ENCODE measurements around the gene CLMN. TPM values are rescaled to one million over a fixed set of nuclear protein-coding genes. Genes with fewer than 3 reads are reported as not detected.
A peak's percentile ranks its signal among the peaks of the same experiment; 100 is the strongest.

Gene CLMN
- total and polyA plus RNA-seq, 2 experiments from 2014 or later: 0.11 to 0.53 TPM

- TF ChIP-seq EZH2phosphoT487 (IDR thresholded peaks at IDR 0.05; ENCODE audit: insufficient read depth, low read depth): no peak
- TF ChIP-seq EZH2 (IDR thresholded peaks at IDR 0.05; ENCODE audit: insufficient read depth, poor library complexity, severe bottlenecking): no peak
- no peak overlapping the region for H3K4me2 ChIP-seq (ENCODE audit: unreplicated experiment)
- in situ Hi-C loops (cut with MboI): no loop called here
- no peaks in the 10 kb centered on the region; the same call in 1 of the 2 replicates for H3K9me2 ChIP-seq (ENCODE audit: insufficient read depth)
- 97 to 100% methylated on average over 2 of the region's 2 CpGs for WGBS, 2 experiments (ENCODE audit: low coverage in 1 of 2, low lambda C conversion rate in 2 of 2, missing lambda C conversion rate in 2 of 2)
- DNase-seq: no peak
- H3K4me1 ChIP-seq (ENCODE audit: insufficient read depth): peaks cover 15% of the 10 kb centered on the region
- peaks cover 23% of the 10 kb centered on the region for H3K36me3 ChIP-seq (ENCODE audit: low read depth)
- H4K20me1 ChIP-seq (ENCODE audit: insufficient read depth): peaks cover 10% of the 10 kb centered on the region; the same call in 1 of the 2 replicates
- no peak overlapping the region for H3K27ac ChIP-seq
- peaks cover 89% of the 10 kb centered on the region for H3K79me2 ChIP-seq (ENCODE audit: insufficient read depth)
- H3K9ac ChIP-seq: no peak overlapping the region
- no peak overlapping the region for H3K4me3 ChIP-seq
- no peaks in the 10 kb centered on the region for H3K27me3 ChIP-seq (replicated peaks; ENCODE audit: insufficient read depth)
- no peaks in the 10 kb centered on the region for H3K9me3 ChIP-seq (ENCODE audit: low read depth)
- H3F3A ChIP-seq (ENCODE audit: insufficient read depth): 0 out of 2 replicates have a peak, but pooled peaks cover 9% of the 10 kb centered on the region
- H2AFZ ChIP-seq: no peak overlapping the region
These were observed 186.4 kb downstream of the CLMN start for GRCh38 chr14:95133282-95133681.

GRCh38 chr14:95132760-95133159 is 186.9 kb downstream of the CLMN start:
- Histone ChIP-seq H3K4me2 (ENCODE audit: unreplicated experiment) (no peak overlapping the region), H2AFZ (no peak overlapping the region), H3K4me1 (ENCODE audit: insufficient read depth) (peaks cover 15% of the 10 kb centered on the region), H3K36me3 (ENCODE audit: low read depth) (peaks cover 27% of the 10 kb centered on the region), H3K27ac (no peak overlapping the region), H3K4me3 (no peak overlapping the region), H3K79me2 (ENCODE audit: insufficient read depth) (peaks cover 87% of the 10 kb centered on the region), H3K9me2 (ENCODE audit: insufficient read depth) (no peaks in the 10 kb centered on the region; the same call in 1 of the 2 replicates), H4K20me1 (ENCODE audit: insufficient read depth) (peaks cover 10% of the 10 kb centered on the region; the same call in 1 of the 2 replicates), H3K9ac (no peak overlapping the region), H3F3A (ENCODE audit: insufficient read depth) (0 out of 2 replicates have a peak, but pooled peaks cover 9% of the 10 kb centered on the region), H3K27me3 (replicated peaks; ENCODE audit: insufficient read depth) (no peaks in the 10 kb centered on the region), H3K9me3 (ENCODE audit: low read depth) (no peaks in the 10 kb centered on the region)
- in situ Hi-C loops (cut with MboI): no loop called here
- DNase-seq: no peak
- no peak for TF ChIP-seq EZH2 (IDR thresholded peaks at IDR 0.05; ENCODE audit: insufficient read depth, poor library complexity, severe bottlenecking)
- no peak for TF ChIP-seq EZH2phosphoT487 (IDR thresholded peaks at IDR 0.05; ENCODE audit: insufficient read depth, low read depth)
- 82 to 86% methylated on average over 5 of the region's 5 CpGs for WGBS, 2 experiments (ENCODE audit: low coverage in 1 of 2, low lambda C conversion rate in 2 of 2, missing lambda C conversion rate in 2 of 2)

Small RNAs within 50 kb of the gene (microRNA-seq; reads per million reads assigned to microRNA genes)
- gene MIR3173 (ENCODE audit: borderline number of aligned reads): 5.1 reads per million, percentile 2 among the genes with 10 or more reads in this experiment

Small RNAs within 50 kb of the gene (small RNA-seq; reads per million reads assigned to genes)
- not detected for gene MIR3173 (ENCODE audit: low read depth, low replicate concordance)

Other genes with a start within 250 kb of the CLMN start
- 27.6 and 28.2 TPM in 2 replicates for gene DICER1, start 162.4 kb downstream of the CLMN start, total RNA-seq (2014; rRNA removed; shearing (Covaris generic))
- gene DICER1, start 162.4 kb downstream of the CLMN start, polyA plus RNA-seq (2016; fragmentation: Nextera tagmentation; extraction: Ambion mirVana): 9.8 and 10.8 TPM in 2 replicates
- gene SYNE3, start 196.7 kb upstream of the CLMN start, total RNA-seq (2014; rRNA removed; shearing (Covaris generic)): 3.8 and 4.8 TPM in 2 replicates
- gene SYNE3, start 196.7 kb upstream of the CLMN start, polyA plus RNA-seq (2016; fragmentation: Nextera tagmentation; extraction: Ambion mirVana): 1.2 TPM in 2 replicates
- gene GLRX5, start 215.1 kb upstream of the CLMN start, total RNA-seq (2014; rRNA removed; shearing (Covaris generic)): 38.6 and 46.0 TPM in 2 replicates
- gene GLRX5, start 215.1 kb upstream of the CLMN start, polyA plus RNA-seq (2016; fragmentation: Nextera tagmentation; extraction: Ambion mirVana): 48.7 and 48.9 TPM in 2 replicates

All from GM23248 (cell line).